GM12892 (cell line): ENCODE measurements around the gene ANKS4B.
"Not testable (repeated sequence)": the region's sequence is repeated elsewhere in the genome, so short reads cannot be mapped to it uniquely, and the experiment has no call there.

Experiments
- DNase-seq: peaks from one replicate; pipeline ENCODE4 v3.0.0; 2011; ENCODE audit not compliant: insufficient read length
- FAIRE-seq: peaks from 2 replicates; lab custom pipeline; 2011; peaks lifted over from hg19 to GRCh38; lab: Jason Lieb, UNC
- POLR2A ChIP-seq: IDR thresholded peaks from 2 replicates; pipeline ENCODE4 v1.6.1; 2011; ENCODE audit warnings: low read depth, low read length, control low read depth
- POLR2AphosphoS5 ChIP-seq: IDR thresholded peaks from 2 replicates; pipeline ENCODE4 v1.6.1; 2011; ENCODE audit warnings: low read depth, low read length, control low read depth
- TAF1 ChIP-seq: IDR thresholded peaks from 2 replicates; pipeline ENCODE4 v1.6.1; 2011; ENCODE audit warnings: low read depth, mild to moderate bottlenecking, control low read depth, low read length, borderline replicate concordance

The ANKS4B gene

DNA sequence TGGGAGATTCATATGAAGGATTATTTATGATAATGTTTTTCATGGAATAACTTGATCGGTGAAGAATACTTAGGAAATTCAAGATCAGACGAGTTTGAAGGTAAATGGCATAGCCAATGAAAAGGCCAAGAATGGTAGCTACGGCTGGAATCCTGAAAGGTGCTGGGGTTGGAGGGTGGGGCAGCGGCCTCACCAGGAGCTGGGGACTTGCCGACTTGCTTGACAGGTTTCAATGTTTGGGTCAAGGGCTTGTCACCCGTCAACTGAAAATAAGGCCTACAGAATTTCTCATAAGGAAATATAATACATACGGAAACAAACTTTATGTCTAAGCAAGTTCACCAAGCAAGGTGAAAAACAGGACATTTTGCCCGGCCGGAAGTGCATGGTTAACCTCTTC is 34.7 kb downstream of the ANKS4B start:
- FAIRE-seq (no peak), DNase-seq (no peak)
- TF ChIP-seq TAF1: no peak
- TF ChIP-seq POLR2A: no peak
- no peak for TF ChIP-seq POLR2AphosphoS5

DNA sequence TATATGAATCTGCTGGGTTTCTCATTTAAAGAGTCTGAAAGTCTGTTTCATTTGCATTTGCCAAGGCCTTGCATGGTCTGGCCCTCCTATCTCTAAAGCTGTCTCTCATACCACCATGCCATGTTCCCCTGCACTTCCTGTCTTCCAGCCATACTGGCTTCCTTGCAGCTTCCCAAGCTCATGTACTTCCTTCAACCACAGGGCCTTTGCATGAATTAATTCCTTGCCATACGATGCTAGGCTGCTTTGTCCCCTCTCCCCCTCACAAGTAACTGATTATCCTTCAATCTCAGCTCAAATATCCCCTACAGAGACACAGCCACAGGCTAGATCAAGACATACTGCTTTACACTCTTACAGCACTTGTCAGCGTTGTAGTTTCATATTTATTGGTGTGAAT is 38.8 kb downstream of the ANKS4B start:
- DNase-seq: no peak
- FAIRE-seq: no peak
- TF ChIP-seq TAF1 (no peak), POLR2AphosphoS5 (no peak), POLR2A (no peak)

DNA sequence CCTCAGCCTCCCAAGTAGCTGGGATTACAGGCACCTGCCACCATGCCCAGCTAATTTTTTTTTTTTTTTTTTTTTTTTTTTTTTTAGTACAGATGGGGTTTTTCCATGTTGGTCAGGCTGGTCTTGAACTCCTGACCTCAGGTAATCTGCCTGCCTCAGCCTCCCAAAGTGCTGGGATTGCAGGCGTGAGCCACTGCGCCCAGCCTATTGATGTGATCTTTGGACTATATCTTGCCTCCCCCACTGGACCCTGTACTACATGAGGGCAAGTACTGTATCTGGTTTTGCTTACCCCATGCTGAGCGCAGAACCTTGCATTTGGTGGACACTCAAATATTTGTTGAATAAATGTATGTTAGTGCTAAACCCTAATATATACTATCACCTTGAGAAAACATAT is 39.3 kb downstream of the ANKS4B start:
- FAIRE-seq, DNase-seq: not testable (repeated sequence)

DNA sequence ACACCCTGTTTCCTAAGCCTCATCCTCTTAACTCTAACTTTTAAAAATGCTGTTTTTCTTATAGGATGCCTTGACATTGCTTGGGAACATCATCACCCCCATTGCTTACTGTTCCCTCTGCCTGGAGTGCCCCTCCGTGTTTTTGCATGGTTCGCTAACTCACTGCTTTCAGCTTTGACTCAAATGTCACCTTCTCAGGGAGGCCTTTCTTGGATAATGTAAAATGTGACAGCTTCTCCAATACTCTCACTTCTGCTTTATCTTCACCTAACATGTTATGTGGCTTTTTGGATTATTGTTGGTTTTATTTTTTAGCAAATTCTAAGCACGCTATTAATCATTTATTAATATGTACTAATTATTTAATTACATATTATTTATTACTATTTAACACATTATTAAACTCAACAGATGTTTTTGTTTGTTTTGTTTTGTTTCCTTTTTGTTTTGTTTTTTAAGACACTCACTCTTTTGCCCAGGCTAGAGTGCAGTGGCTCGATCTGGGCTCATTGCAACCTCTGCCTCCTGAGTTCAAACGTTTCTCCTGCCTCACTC is 40.8 kb downstream of the ANKS4B start:
- no peak for TF ChIP-seq TAF1
- no peak for TF ChIP-seq POLR2A
- no peak for TF ChIP-seq POLR2AphosphoS5
- FAIRE-seq: peak; percentile 70
- DNase-seq: no peak

DNA sequence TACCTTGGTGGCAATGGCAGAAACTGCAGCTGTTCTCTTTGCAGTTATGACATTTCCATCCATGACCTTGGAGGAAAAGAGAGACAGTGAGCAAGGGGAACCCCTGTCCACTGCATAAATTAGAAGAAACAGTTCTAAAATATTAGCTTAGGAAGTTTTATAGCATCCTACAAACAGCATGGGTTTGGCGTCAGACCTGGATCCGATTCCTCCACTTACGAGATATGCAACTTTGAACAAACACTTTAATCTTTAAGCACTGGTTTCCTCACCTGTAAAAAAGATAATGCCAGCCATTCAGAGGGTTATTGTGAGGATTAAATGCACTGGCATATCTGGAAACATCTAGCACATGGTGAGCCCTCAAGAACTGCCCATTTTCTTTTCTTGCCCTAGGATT is 42.0 kb downstream of the ANKS4B start:
- no peak for DNase-seq
- FAIRE-seq: no peak
- no peak for TF ChIP-seq POLR2AphosphoS5
- TF ChIP-seq POLR2A: no peak
- TF ChIP-seq TAF1: no peak

DNA sequence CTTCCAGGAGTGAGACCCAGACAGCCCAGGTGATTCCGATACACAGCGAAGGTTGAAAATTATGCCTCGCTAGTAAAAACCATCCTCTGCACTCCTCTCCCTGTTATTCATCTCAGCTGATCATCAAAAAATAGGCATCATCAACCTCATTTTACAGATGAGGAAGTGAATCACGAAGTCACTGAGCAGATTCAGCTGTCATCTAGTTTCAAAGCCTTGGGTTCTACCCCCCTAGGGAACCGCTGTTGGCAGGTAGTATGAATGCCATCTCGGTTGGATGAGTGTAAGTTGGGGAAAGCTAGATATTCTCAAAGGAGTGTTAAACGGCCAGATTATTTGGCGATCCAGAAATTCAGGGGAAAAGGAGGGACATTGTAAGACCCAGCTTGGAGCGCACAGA is 42.6 kb downstream of the ANKS4B start:
- DNase-seq (no peak), FAIRE-seq (no peak)
- TF ChIP-seq TAF1 (no peak), POLR2AphosphoS5 (no peak), POLR2A (no peak)

DNA sequence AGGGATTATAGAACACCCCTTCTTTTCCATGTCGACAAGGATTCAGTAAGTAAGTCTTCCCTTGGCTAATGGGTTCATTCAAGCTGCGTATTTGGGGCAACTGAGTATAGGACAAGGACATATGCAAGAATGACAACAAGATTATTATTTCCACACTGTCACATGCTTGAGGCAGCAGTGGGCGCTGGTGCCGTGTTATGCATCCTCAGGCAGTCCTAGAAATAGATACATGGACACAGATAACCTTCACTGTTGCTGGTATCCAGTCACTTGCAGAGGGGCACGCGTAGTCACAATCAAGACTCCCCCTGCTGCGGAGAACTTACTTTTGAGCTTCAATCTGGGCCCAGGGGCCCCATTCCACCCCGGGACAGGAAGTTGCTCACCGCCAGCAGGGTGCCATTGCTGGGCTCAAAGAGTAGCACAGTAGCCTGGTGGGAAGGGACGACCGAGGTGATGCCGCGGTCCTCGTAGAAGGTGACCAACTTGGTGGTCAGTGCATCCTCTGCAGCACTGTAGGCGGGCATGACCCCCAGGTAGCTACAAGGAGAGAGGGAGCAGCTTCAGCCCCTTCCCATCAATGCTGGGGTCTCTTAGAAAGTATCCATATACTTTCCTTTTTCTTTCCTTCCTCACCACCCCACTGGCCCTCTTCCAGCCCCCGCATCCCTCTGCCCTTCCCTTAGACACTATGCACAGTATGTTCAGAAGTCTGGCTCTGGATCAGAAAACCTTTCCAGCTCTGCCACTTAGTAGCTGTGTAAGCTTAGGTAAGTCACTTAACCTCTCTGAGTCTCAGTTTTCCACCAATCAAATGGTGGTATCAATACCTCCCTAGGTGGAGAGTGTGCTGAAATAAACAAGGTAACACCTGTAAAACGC is 43.8 kb downstream of the ANKS4B start:
- DNase-seq (no peak), FAIRE-seq (no peak)
- TF ChIP-seq TAF1 (no peak), POLR2AphosphoS5 (no peak), POLR2A (no peak)

DNA sequence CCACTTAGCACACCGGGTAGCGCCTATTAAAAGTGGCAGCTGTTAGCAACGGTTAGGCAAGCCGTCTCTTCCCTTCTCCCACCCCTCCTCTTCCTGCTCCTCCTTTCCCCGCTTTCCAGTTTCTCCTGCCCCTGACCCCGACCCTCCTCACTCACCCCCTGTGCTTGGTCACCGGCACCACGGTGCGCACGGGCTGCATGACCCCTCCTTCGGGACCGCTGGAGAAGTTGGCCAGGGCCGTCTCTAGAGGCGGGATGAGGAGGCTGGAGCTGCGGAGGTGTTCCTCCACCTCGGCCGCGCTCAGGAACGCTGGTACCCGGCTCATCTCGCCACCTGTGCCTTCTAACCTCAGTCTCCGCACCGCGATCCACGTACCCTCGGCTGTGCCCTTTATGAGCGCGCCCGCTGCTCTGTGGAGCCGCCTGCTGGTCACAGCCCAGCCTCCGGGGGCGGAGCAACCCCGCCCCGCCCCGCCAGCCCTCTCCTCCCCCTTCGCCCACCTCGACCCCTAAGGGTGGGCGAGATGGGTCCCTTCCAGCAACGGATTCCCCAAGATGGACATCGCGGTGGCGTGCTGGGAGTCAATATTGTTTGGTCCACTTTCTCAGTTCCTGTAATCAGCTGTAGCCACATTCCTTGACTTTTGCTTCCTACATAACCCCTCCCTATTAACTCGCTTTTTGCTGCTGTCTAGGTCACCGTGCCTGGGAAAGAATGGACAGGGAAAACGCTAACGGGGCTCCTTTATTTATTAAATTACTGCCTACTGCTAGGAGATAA is 44.6 kb downstream of the ANKS4B start, which contains the start of gene CRYM:
TSS of gene CRYM (minus strand) at position 364 of the 780 bp plus-strand sequence. CDS start at position 325, 39 bp downstream.
- FAIRE-seq (peak; percentile 27), DNase-seq (peak; percentile 56)
- TF ChIP-seq POLR2A: no peak
- TF ChIP-seq TAF1: no peak
- TF ChIP-seq POLR2AphosphoS5: no peak

DNA sequence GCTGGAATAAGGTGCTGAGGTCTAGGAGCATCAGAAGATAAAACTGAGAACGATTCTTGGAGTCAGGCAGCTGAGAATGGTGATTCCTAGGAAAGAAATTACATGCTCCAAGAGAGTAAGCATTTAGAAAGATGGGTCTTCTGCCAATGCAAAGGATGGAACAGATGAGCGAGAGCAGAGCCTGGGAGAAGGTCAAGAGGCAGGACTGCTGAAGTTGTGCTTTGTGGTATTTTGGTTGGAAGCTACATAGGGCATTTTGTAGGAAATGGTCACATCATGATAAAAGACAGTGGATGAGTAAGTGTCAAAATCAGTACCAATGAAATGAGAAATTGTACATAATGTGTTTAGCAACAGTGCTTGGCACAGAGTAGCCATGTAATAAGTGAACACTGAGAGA is 46.0 kb downstream of the ANKS4B start:
- FAIRE-seq (no peak), DNase-seq (no peak)
- TF ChIP-seq POLR2AphosphoS5: no peak
- TF ChIP-seq TAF1: no peak
- no peak for TF ChIP-seq POLR2A

DNA sequence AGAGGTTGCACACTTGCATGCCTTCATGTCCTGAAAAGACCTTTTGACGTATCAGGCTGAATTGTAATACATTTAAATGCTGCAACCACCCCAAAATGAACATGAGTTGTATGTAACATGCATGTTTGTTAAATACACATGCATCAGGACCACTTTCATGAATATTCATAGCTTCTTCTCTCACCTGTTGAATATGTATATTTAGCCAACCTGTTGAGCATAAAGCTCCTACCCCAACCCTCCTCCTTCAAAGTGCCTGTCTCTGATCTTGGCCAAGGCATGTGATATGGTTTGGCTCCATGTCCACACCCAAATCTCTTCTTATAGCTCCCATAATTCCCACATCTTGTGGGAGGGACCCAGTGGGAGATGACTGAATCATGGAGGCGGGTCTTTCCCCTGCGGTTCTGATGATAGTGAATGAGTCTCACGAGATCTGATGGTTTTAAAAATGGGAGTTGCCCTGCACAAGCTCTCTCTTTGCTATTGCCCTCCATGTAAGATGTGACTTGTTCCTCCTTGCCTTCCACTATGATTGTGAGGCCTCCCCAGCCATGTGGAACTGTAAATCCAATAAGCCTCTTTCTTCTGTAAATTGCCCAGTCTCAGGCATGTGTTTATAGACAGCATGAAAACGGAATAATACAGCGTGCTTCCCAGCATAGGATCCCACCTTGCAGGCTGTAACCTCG is 48.3 kb downstream of the ANKS4B start:
- DNase-seq (no peak), FAIRE-seq (no peak)
- TF ChIP-seq TAF1 (no peak), POLR2AphosphoS5 (no peak), POLR2A (no peak)

DNA sequence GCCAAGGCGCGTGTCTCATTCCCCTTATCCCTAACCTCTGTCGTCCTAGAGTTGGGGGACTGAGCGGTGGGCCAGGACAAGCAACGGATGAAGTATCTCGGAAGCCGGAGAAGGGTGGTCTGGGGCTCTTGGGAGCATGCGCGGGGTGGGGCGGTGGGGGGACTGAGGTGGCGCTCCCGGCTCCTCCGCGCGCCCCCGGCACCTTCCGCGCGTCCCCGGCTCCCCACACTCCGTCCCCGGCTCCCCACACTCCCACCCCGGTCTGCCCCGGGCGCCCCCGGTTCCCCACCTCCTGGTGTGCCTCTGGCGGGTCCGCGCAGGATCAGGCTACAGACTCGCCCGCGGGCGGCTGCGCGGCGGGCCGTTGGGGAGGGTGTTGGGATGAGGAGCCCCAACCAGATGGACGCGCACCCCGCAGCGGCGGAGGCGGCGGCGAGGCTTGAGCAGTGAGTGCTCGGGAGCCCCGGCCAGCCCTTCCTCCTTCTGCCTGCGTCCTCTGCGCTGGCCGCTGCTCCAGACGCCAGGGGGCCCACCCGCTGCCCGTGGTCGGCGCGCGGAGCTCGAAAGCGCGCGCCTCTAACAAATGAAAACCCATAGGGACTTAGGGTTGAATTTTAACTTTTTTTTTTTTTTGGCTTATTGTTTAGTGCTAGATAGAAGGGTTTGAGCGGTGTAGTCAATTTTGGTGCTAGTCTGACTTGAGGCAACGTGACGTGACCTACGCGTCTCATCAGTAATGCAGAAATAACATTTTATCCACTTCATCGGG is 50.2 kb downstream of the ANKS4B start:
- FAIRE-seq (no peak), DNase-seq (no peak)
- TF ChIP-seq POLR2A: no peak
- no peak for TF ChIP-seq TAF1
- TF ChIP-seq POLR2AphosphoS5: no peak
